M059J (cell line): ENCODE results near the gene GALNT18. TPM values are rescaled to one million over a fixed set of nuclear protein-coding genes. Genes with fewer than 3 reads are reported as not detected.

Experiments used
- DNase-seq: peaks from one replicate; pipeline ENCODE4 v3.0.0-alpha.2; 2012; ENCODE audit warnings: low read depth
- total RNA-seq: library from RNA; depleted of rRNA; stranded (reverse); fragments of >200 nt; shearing (Covaris generic); gene quantifications from 2 replicates; pipeline ENCODE4 v1.2.3, GENCODE V29; 2014

The GALNT18 gene
- total RNA-seq, 1 experiment from 2014 or later = 0.64 TPM

GRCh38 chr11:11270236-11270775 lies 351.5 kb downstream of the GALNT18 start:
- no peak for DNase-seq

- DNase-seq = no peak
Measured at GRCh38 chr11:11268706-11269105, 353.1 kb downstream of the GALNT18 start.

- DNase-seq = no peak
Measured at GRCh38 chr11:11268119-11268518, 353.7 kb downstream of the GALNT18 start.

- no peak for DNase-seq
Measured at GRCh38 chr11:11267312-11267711, 354.5 kb downstream of the GALNT18 start.

GRCh38 chr11:11265994-11266606 lies 355.7 kb downstream of the GALNT18 start:
- no peak for DNase-seq

- DNase-seq = no peak
Measured at GRCh38 chr11:11265320-11265719, 356.5 kb downstream of the GALNT18 start.

- DNase-seq = no peak
Measured at GRCh38 chr11:11263238-11264005, 358.4 kb downstream of the GALNT18 start.

- DNase-seq = no peak
Measured at GRCh38 chr11:11262171-11262920, 359.5 kb downstream of the GALNT18 start.

GRCh38 chr11:11261629-11262028 lies 360.2 kb downstream of the GALNT18 start:
- DNase-seq = no peak

GRCh38 chr11:11260903-11261302 lies 360.9 kb downstream of the GALNT18 start:
- DNase-seq = no peak

- no peak for DNase-seq
Measured at GRCh38 chr11:11253995-11254394, 367.8 kb downstream of the GALNT18 start.

GRCh38 chr11:11253497-11253896 lies 368.3 kb downstream of the GALNT18 start:
- no peak for DNase-seq

- no peak for DNase-seq
Measured at GRCh38 chr11:11252403-11252802, 369.4 kb downstream of the GALNT18 start.

- DNase-seq = no peak
Measured at GRCh38 chr11:11251394-11251970, 370.3 kb downstream of the GALNT18 start.

GRCh38 chr11:11250470-11250869 lies 371.3 kb downstream of the GALNT18 start:
- no peak for DNase-seq

- no peak for DNase-seq
Measured at GRCh38 chr11:11247576-11247975, 374.2 kb downstream of the GALNT18 start.

- DNase-seq = no peak
Measured at GRCh38 chr11:11247086-11247485, 374.7 kb downstream of the GALNT18 start.

- DNase-seq = no peak
Measured at GRCh38 chr11:11246166-11246565, 375.6 kb downstream of the GALNT18 start.

- no peak for DNase-seq
Measured at GRCh38 chr11:11245453-11245852, 376.4 kb downstream of the GALNT18 start.

GRCh38 chr11:11244470-11245080 lies 377.2 kb downstream of the GALNT18 start:
- DNase-seq = no peak

- DNase-seq = peak; percentile 43
Measured at GRCh38 chr11:11243590-11244469, 378.0 kb downstream of the GALNT18 start.
